Measurements from ENCODE around the gene LMO4.

Gene LMO4

DNA sequence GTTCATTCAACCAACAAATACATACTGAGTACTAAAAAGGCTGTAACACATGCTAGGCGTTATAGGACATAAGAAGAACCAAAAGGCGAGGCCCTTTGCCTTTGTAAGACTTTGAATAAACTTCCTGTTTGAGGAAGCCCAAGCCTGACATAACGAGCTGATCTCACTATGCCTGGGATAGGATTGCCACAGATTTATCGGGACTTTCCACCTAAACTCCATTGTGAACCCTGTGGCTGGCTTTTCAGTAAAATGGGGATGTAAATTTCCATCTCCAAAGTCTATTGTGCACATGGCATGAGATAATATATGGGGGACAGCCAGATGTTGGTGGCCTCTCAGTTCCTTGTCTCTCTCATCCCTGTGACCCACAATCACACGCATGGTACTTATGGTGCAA lies 41.9 kb downstream of the LMO4 start:
- no peak for DNase-seq (ENCODE audit: low spot score)
- no peak overlapping the region for H3K27ac ChIP-seq
- no peak overlapping the region for H3K4me3 ChIP-seq
- TF ChIP-seq CTCF (IDR thresholded peaks at IDR 0.05): no peak

- no peak overlapping the region for H3K4me3 ChIP-seq
- DNase-seq (ENCODE audit: low spot score): no peak
- H3K27ac ChIP-seq: no peak overlapping the region
- TF ChIP-seq CTCF (IDR thresholded peaks at IDR 0.05): no peak
Measured at GRCh38 chr1:87379306-87379705, 50.6 kb downstream of the LMO4 start.

DNA sequence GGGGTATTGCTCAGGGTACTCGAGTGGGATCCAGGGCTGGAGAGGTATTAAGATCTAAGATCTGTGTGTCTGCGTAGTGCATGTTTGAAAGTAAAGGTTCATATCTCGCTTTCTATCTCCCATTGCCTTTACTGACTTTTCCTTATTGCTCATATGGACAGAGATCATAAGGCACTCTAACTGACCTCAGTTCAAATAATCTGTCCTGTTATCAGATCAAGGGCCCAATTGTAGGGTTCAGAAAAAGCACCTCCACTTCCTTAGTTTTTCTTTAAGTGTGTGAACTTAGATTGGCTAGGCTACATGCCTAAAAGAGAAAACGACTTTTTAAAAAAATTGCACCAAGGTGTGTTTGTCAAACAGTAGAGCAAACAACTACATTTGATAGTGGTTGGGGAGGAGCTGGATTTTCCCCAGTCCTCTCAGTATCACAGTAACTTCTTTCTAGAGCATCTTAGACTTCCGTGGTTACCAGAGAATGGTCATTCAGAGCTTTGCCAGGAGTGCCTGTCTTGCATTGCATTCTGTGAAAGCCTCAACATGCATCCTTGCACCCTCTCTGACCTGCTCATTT lies 57.6 kb downstream of the LMO4 start:
- no peak overlapping the region for H3K4me3 ChIP-seq
- no peak overlapping the region for H3K27ac ChIP-seq
- no peak for TF ChIP-seq CTCF (IDR thresholded peaks at IDR 0.05)
- DNase-seq (ENCODE audit: low spot score): no peak

DNA sequence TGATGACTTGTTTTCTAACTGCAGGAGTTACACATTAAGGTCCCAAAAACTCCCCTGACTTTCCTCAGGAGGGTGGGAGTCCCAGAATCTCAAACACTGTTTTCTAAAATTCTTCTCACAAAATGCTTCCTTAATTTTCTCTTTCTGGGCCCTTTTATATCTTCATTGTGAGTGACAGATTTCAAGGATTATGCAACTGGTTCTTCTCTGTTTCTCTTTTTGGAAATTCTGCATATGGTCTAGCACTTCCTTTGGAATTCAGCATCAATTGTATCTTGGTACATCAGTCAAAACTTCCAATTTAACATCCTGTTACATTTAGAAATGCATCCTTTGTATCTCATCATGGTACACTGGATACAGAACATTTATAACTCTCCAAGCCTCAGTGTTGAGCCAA lies 59.7 kb downstream of the LMO4 start:
- no peak for DNase-seq (ENCODE audit: low spot score)
- no peak for TF ChIP-seq CTCF (IDR thresholded peaks at IDR 0.05)
- Histone ChIP-seq H3K27ac (no peak overlapping the region), H3K4me3 (no peak overlapping the region)

DNA sequence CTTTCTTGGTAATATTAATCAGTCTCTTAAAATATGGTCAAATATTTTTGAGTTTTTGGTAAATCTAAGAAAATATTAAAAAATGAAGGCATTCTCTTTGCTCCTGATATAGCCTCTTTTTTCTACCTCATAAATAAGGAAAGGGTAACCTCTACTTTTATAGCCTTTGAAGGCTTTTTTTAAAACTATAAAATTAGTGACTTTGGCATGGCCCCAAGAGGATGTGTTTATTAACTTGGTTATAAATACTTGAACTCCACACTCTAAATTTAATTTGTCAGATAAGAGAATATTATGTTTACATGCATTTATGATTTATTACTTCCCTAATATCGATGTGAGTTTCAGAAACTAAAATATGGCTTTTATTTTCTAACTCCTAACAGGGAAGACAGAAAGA lies 60.3 kb downstream of the LMO4 start:
- Histone ChIP-seq H3K27ac (no peak overlapping the region), H3K4me3 (no peak overlapping the region)
- DNase-seq (ENCODE audit: low spot score): no peak
- no peak for TF ChIP-seq CTCF (IDR thresholded peaks at IDR 0.05)

DNA sequence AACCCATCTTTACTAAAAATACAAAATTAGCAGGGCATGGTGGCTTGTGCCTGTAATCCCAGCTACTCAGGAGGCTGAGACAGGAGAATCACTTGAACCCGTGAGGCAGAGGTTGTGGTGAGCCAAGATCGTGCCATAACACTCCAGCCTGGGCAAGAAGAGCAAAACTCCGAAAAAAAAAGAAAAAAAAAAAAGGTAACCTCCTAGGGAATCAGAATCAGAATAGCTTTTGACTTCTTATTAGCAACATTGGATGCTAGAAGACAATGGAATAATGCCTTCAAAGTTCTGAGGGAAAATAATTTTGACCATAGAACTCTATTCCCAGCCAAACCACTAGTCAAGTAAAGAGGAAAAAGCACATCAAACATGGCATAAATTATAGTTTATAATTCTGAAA lies 60.9 kb downstream of the LMO4 start:
- no peak for TF ChIP-seq CTCF (IDR thresholded peaks at IDR 0.05)
- no peak overlapping the region for H3K4me3 ChIP-seq
- no peak overlapping the region for H3K27ac ChIP-seq
- DNase-seq (ENCODE audit: low spot score): no peak

DNA sequence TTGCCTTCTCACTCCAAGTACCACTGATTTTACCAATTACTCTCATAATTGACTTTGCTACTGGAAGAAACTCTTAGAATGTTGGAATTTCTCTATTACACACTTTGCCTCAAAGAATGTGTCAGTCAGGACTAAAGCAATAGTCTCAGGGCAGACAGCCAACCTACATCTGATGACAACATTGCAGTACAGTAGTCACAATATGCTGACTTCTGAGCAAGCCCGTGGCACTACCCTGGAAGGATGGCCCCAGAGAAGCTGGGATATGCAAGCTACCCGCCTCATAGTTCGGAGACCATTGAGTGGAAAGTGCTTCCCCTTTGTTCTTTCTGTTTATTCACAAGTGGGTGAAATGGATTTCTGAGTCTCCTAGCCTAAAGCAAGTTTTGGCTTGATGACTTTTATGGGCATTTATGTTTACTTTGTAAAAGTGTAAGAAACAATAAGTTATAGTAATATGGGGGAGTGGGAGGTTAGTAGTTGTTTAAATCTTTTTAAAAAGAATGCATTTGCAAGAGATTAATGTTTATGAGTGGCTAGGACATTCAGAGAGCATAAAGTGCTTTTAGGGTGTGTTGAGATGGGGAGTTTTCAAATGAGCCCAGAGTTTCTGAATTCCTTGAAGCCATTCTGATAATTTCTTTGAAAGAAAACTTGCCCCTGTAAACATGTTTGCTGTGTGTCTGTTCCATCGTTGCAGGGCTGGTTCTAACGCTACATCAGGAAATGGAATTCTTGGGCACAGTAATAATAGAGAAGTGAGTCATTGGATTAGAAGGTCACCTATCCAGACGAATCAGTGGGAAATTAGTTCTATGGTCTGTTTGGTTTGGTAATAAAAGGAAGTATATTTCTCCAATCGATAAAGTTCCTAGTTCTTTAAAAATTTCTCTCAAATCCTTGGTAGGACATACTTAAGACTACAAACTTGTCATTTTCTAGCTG lies 63.8 kb downstream of the LMO4 start:
- Histone ChIP-seq H3K27ac (no peak overlapping the region), H3K4me3 (no peak overlapping the region)
- DNase-seq (ENCODE audit: low spot score): no peak
- TF ChIP-seq CTCF (IDR thresholded peaks at IDR 0.05): no peak
